Measurements from ENCODE around the gene GLE1. TPM values are rescaled to one million over a fixed set of nuclear protein-coding genes. Genes with fewer than 3 reads are reported as not detected.

GLE1 gene
- total and polyA plus RNA-seq, 4 donors = 11.3 to 24.7 (median 21.1) TPM

- no peaks in the 10 kb centered on the region for H3K27me3 ChIP-seq (ENCODE audit: control insufficient read depth in 3 of 3, insufficient read depth in 3 of 3, low read length in 2 of 3)
- DNase-seq (peak; percentile 30 to 65 (median 63)), ATAC-seq (ENCODE audit: insufficient read depth, low FRiP score) (no peak)
- H3K9me3 ChIP-seq (ENCODE audit: control insufficient read depth in 4 of 4, insufficient read depth in 3 of 4, low read length in 3 of 4) = no peaks in the 10 kb centered on the region
- whole genome bisulfite sequencing, 2 donors = 32 to 63% methylated on average over 9 of the region's 9 CpGs
- peaks cover 0 to 2% (median 0%) of the 10 kb centered on the region in 4 donors for H3K36me3 ChIP-seq (ENCODE audit: control insufficient read depth in 4 of 4, insufficient read depth in 4 of 4, low read length in 4 of 4)
- peak overlapping the region; percentile 76 to 99 for H3K27ac ChIP-seq (ENCODE audit: low read depth in 1 of 2, low read length in 1 of 2)
- peaks cover 4 to 68% (median 29%) of the 10 kb centered on the region in 5 donors for H3K4me1 ChIP-seq (ENCODE audit: control insufficient read depth in 5 of 5, insufficient read depth in 5 of 5, low read length in 5 of 5)
- no peak overlapping the region for H3K4me3 ChIP-seq
- peak overlapping the region in 1 of 2 donors; percentile 97 for H3K9ac ChIP-seq (ENCODE audit: insufficient read depth in 1 of 2, low read length in 2 of 2)
- TF ChIP-seq CTCF (IDR thresholded peaks at IDR 0.05; ENCODE audit: control extremely low read depth, extremely low read depth) = no peak
These were observed 50.7 kb downstream of the GLE1 start for GRCh38 chr9:128555180-128555721.

GRCh38 chr9:128556276-128556675 lies 51.8 kb downstream of the GLE1 start:
- Histone ChIP-seq H3K27ac (ENCODE audit: low read depth in 1 of 2, low read length in 1 of 2) (no peak overlapping the region), H3K4me3 (no peak overlapping the region)

GRCh38 chr9:128556926-128557634 lies 52.6 kb downstream of the GLE1 start:
- peak overlapping the region in 1 of 2 donors; percentile 38 for H3K27ac ChIP-seq (ENCODE audit: low read depth in 1 of 2, low read length in 1 of 2)
- H3K4me1 ChIP-seq (ENCODE audit: control insufficient read depth in 5 of 5, insufficient read depth in 5 of 5, low read length in 5 of 5) = peaks cover 4 to 51% (median 29%) of the 10 kb centered on the region in 5 donors
- no peaks in the 10 kb centered on the region for H3K9me3 ChIP-seq (ENCODE audit: control insufficient read depth in 4 of 4, insufficient read depth in 3 of 4, low read length in 3 of 4)
- no peak for TF ChIP-seq CTCF (IDR thresholded peaks at IDR 0.05; ENCODE audit: control extremely low read depth, extremely low read depth)
- ATAC-seq (ENCODE audit: insufficient read depth, low FRiP score) (no peak), DNase-seq (peak in 1 of 3 donors; percentile 6)
- 64 to 88% methylated on average over 5 of the region's 5 CpGs for WGBS, 2 donors
- no peaks in the 10 kb centered on the region for H3K27me3 ChIP-seq (ENCODE audit: control insufficient read depth in 3 of 3, insufficient read depth in 3 of 3, low read length in 2 of 3)
- no peak overlapping the region for H3K4me3 ChIP-seq
- H3K36me3 ChIP-seq (ENCODE audit: control insufficient read depth in 4 of 4, insufficient read depth in 4 of 4, low read length in 4 of 4) = peaks cover 0 to 2% (median under 1%) of the 10 kb centered on the region in 4 donors
- no peak overlapping the region for H3K9ac ChIP-seq (ENCODE audit: insufficient read depth in 1 of 2, low read length in 2 of 2)

More at GRCh38 chr9:128556276-128556675, 51.8 kb downstream of the GLE1 start:
- H3K9ac ChIP-seq (ENCODE audit: insufficient read depth in 1 of 2, low read length in 2 of 2) = no peak overlapping the region
- peaks cover 4 to 58% (median 29%) of the 10 kb centered on the region in 5 donors for H3K4me1 ChIP-seq (ENCODE audit: control insufficient read depth in 5 of 5, insufficient read depth in 5 of 5, low read length in 5 of 5)
- no peaks in the 10 kb centered on the region for H3K9me3 ChIP-seq (ENCODE audit: control insufficient read depth in 4 of 4, insufficient read depth in 3 of 4, low read length in 3 of 4)
- no peak for DNase-seq
- ATAC-seq (ENCODE audit: insufficient read depth, low FRiP score) = no peak
- H3K36me3 ChIP-seq (ENCODE audit: control insufficient read depth in 4 of 4, insufficient read depth in 4 of 4, low read length in 4 of 4) = peaks cover 0 to 2% (median 0%) of the 10 kb centered on the region in 4 donors
- 77 to 79% methylated on average over 2 of the region's 2 CpGs for WGBS, 2 donors
- no peak for TF ChIP-seq CTCF (IDR thresholded peaks at IDR 0.05; ENCODE audit: control extremely low read depth, extremely low read depth)
- no peaks in the 10 kb centered on the region for H3K27me3 ChIP-seq (ENCODE audit: control insufficient read depth in 3 of 3, insufficient read depth in 3 of 3, low read length in 2 of 3)

All from lung (tissue), 12 donors.